Measurements from ENCODE around the gene LRRC47. TPM values are rescaled to one million over a fixed set of nuclear protein-coding genes. Genes with fewer than 3 reads are reported as not detected.

The LRRC47 gene
- total RNA-seq, 1 experiment from 2014 or later: 65.1 TPM

GRCh38 chr1:3732434-3733093, 63.7 kb downstream of the LRRC47 start:
- no peaks in the 10 kb centered on the region for H4K20me1 ChIP-seq (ENCODE audit: control insufficient read depth, insufficient read depth, insufficient read length)
- no peak overlapping the region for H3K4ac ChIP-seq (ENCODE audit: low read depth, low read length)
- peaks cover 2% of the 10 kb centered on the region; the same call in 1 of the 2 replicates for H3K27me3 Mint-ChIP-seq (ENCODE audit: low read depth)
- H3K9ac ChIP-seq (ENCODE audit: extremely low read depth, insufficient read length, low read length): no peak overlapping the region
- H2BK5ac ChIP-seq (ENCODE audit: insufficient read length, low read length): no peak overlapping the region
- no peaks in the 10 kb centered on the region for H3K23me2 ChIP-seq (ENCODE audit: insufficient read length, low read depth, low read length, poor library complexity, severe bottlenecking)
- no peak overlapping the region for H2AK5ac ChIP-seq (ENCODE audit: insufficient read length, low read length)
- H3K56ac ChIP-seq (ENCODE audit: insufficient read length, low read depth, low read length): no peak overlapping the region
- no peak overlapping the region; the same call in 1 of the 2 replicates for H3K14ac ChIP-seq (ENCODE audit: insufficient read depth, low read length)
- no peak overlapping the region for H2BK15ac ChIP-seq (ENCODE audit: low read depth, low read length)
- H3K27me3 ChIP-seq (ENCODE audit: insufficient read depth, low read length): no peaks in the 10 kb centered on the region; the same call in 1 of the 2 replicates
- H2AFZ ChIP-seq (ENCODE audit: low read length): no peak overlapping the region
- no peak overlapping the region for H3K18ac ChIP-seq (ENCODE audit: insufficient read length, low read depth, low read length)
- no peaks in the 10 kb centered on the region for H3K79me1 ChIP-seq (ENCODE audit: insufficient read depth, low read depth, low read length, poor library complexity, severe bottlenecking)
- H4K8ac ChIP-seq (replicated peaks; ENCODE audit: insufficient read length, low read depth, low read length): peak overlapping the region; percentile 9
- H3K9me3 ChIP-seq (ENCODE audit: control insufficient read depth, low read depth, low read length): no peaks in the 10 kb centered on the region
- H3K4me1 Mint-ChIP-seq: peaks cover 0 to 13% of the 10 kb centered on the region in 2 experiments; a peak in 2 of 4 replicates
- no peak overlapping the region for H3K4me2 ChIP-seq (ENCODE audit: insufficient read depth, insufficient read length, low read length)
- H3T11ph ChIP-seq (ENCODE audit: low read length): no peak overlapping the region
- H3K27ac ChIP-seq (ENCODE audit: insufficient read length, low read depth, low read length): no peak overlapping the region
- no peak for TF ChIP-seq CTCF (conservative IDR thresholded peaks at IDR 0.05)
- no peak overlapping the region for H3K4me3 Mint-ChIP-seq
- no peaks in the 10 kb centered on the region for H3K9me3 Mint-ChIP-seq
- H4K91ac ChIP-seq (ENCODE audit: insufficient read length, low read depth, low read length): no peak overlapping the region
- H3K27ac Mint-ChIP-seq: no peak overlapping the region
- DNase-seq: peak; percentile 76
- no peak overlapping the region for H3K23ac ChIP-seq (ENCODE audit: insufficient read length, low read depth, low read length)
- WGBS (ENCODE audit: extremely low coverage, insufficient read length, low lambda C conversion rate): no CpG with 5 or more reads among the region's 37 CpGs
- H3K79me2 ChIP-seq (ENCODE audit: insufficient read depth, low read length): no peaks in the 10 kb centered on the region
- no peak overlapping the region for H2BK120ac ChIP-seq (ENCODE audit: low read depth, low read length, poor library complexity, severe bottlenecking)
- peaks cover 6 to 18% (median 10%) of the 10 kb centered on the region in 3 experiments; a peak in 5 of 7 replicates for H3K36me3 Mint-ChIP-seq (ENCODE audit: insufficient read depth in 1 of 3, low read depth in 3 of 3)
- no peak overlapping the region for H4K5ac ChIP-seq (ENCODE audit: insufficient read length, low read depth, low read length)
- no peak overlapping the region for H2BK12ac ChIP-seq (ENCODE audit: insufficient read length, low read depth, low read length)
- no peaks in the 10 kb centered on the region for H3K4me1 ChIP-seq (ENCODE audit: insufficient read depth, low read length)
- H2BK20ac ChIP-seq (ENCODE audit: low read depth, low read length, poor library complexity, severe bottlenecking): no peak overlapping the region
